ENCODE measurements around the gene CAP1. TPM values are rescaled to one million over a fixed set of nuclear protein-coding genes. Genes with fewer than 3 reads are reported as not detected.

The CAP1 gene
- polyA plus RNA-seq, 2 of the 4 experiments (the other 2 are of a cell fraction) = 267 to 274 TPM

DNA sequence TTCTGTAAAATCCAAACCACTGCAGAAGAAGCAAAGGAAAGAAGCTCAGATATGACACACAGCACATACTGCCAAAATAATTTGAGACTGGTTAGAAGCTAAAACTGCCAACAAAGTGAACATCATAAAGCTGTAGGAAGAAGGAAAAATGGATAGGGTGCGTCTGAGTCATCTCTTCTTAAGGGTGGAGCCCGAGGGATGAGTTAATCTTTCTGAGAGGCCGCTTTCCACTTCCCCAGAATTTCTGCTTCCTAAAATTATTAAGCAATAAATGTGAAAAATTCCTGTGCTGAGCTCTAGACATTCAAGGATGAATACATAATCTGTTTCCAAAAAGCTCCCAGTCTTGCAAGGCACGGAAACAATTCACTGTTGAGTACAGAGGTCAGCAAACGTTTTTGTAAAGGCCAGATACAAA lies 36.4 kb downstream of the CAP1 start:
- ChIA-PET CTCF (interaction anchor here (0.6 to 4.4 kb wide), 6 partner anchors 9 to 859 kb away, joined by 3 to 27 read pairs (median 6); no protein-coding TSS in a partner anchor), POLR2A (no interaction called here)
- TF ChIP-seq NPAS2 (CRISPR knock-in tag; IDR thresholded peaks at IDR 0.05; ENCODE audit: borderline replicate concordance) (no peak), TFCP2L1 (CRISPR knock-in tag; IDR thresholded peaks at IDR 0.05) (no peak), CBX2 (IDR thresholded peaks at IDR 0.05; ENCODE audit: borderline replicate concordance, low read depth) (no peak), JUN (IDR thresholded peaks at IDR 0.05) (no peak), CHD2 (IDR thresholded peaks at IDR 0.05; ENCODE audit: low read length, partially characterized antibody) (no peak), GATA3 (IDR thresholded peaks at IDR 0.05; ENCODE audit: borderline replicate concordance) (no peak)
- TF ChIP-seq, protein P1, sequence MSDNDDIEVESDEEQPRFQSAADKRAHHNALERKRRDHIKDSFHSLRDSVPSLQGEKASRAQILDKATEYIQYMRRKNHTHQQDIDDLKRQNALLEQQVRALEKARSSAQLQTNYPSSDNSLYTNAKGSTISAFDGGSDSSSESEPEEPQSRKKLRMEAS (IDR thresholded peaks at IDR 0.05) = no peak
- ATAC-seq (no peak; a peak in 1 of 6 replicates), DNase-seq (ENCODE audit: low read depth in 1 of 2, low spot score in 1 of 2) (no peak), FAIRE-seq (no peak)
- Histone ChIP-seq H3K4me1 (peaks cover 4% of the 10 kb centered on the region; the same call in 1 of the 3 replicates), H3K4me2 (no peak overlapping the region), H3K9me3 (no peaks in the 10 kb centered on the region), H3K4me3 (no peak overlapping the region), H3K27ac (no peak overlapping the region)
- 58% methylated on average over 5 of the region's 5 CpGs for WGBS (ENCODE audit: missing lambda C conversion rate)

DNA sequence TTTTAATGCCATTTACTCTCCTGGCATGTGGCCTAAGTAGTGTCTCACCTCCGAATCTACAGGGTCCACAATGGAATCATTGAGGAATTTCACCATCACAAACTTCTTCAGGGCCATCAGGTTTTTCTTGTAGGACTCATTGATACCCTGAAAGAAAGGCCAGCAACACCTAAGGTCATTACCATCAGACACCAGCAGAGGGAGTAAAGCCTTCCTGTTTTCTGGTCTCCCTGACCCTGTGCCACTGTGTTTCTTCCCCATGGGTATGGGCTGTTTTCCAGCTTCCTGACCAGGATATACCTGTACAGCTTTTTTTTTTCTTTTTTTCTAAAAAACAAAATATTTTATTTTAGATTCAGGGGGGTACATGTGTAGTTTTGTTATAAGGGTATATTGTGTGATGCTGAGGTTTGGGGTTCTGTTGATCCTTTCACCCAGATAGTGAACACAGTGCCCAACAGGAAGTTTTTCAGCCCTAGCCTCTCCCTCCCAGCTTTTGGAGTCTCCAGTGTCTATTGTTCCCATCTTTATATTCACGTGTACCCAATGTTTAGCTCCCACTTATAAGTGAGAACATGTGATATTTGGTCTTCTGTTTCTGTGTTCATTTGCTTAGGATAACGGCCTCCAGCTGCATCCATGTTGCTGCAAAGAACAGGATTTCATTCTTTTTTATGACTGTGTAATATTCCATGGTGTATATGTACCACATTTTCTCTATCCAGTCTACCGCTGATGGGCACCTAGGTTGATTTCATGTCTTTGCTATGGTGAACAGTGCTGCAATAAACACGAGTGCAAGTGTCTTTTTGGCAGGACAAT lies 38.2 kb downstream of the CAP1 start:
- DNase-seq (ENCODE audit: low read depth in 1 of 2, low spot score in 1 of 2) (peak; percentile 47 to 66), FAIRE-seq (no peak), ATAC-seq (peak; percentile 88 to 92)
- Histone ChIP-seq H3K4me2 (no peak overlapping the region), H3K9me3 (no peaks in the 10 kb centered on the region), H3K4me1 (peaks cover 4% of the 10 kb centered on the region; the same call in 1 of the 3 replicates), H3K27ac (no peak overlapping the region), H3K4me3 (no peak overlapping the region)
- CTCF ChIA-PET = interaction anchor here (0.5 to 4.4 kb wide), 14 partner anchors 9 to 333 kb away, joined by 3 to 27 read pairs (median 3); no protein-coding TSS in a partner anchor
- TF ChIP-seq, protein P2, sequence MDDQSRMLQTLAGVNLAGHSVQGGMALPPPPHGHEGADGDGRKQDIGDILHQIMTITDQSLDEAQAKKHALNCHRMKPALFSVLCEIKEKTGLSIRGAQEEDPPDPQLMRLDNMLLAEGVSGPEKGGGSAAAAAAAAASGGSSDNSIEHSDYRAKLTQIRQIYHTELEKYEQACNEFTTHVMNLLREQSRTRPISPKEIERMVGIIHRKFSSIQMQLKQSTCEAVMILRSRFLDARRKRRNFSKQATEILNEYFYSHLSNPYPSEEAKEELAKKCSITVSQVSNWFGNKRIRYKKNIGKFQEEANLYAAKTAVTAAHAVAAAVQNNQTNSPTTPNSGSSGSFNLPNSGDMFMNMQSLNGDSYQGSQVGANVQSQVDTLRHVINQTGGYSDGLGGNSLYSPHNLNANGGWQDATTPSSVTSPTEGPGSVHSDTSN (IDR thresholded peaks at IDR 0.05) = no peak
- TF ChIP-seq ZNF302 (CRISPR knock-in tag; IDR thresholded peaks at IDR 0.05) = no peak
- TF ChIP-seq, protein P3, sequence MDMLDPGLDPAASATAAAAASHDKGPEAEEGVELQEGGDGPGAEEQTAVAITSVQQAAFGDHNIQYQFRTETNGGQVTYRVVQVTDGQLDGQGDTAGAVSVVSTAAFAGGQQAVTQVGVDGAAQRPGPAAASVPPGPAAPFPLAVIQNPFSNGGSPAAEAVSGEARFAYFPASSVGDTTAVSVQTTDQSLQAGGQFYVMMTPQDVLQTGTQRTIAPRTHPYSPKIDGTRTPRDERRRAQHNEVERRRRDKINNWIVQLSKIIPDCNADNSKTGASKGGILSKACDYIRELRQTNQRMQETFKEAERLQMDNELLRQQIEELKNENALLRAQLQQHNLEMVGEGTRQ (IDR thresholded peaks at IDR 0.05) = no peak
- no peak for TF ChIP-seq ZFP36 (IDR thresholded peaks at IDR 0.05; ENCODE audit: borderline replicate concordance, partially characterized antibody)
- TF ChIP-seq, protein P4, sequence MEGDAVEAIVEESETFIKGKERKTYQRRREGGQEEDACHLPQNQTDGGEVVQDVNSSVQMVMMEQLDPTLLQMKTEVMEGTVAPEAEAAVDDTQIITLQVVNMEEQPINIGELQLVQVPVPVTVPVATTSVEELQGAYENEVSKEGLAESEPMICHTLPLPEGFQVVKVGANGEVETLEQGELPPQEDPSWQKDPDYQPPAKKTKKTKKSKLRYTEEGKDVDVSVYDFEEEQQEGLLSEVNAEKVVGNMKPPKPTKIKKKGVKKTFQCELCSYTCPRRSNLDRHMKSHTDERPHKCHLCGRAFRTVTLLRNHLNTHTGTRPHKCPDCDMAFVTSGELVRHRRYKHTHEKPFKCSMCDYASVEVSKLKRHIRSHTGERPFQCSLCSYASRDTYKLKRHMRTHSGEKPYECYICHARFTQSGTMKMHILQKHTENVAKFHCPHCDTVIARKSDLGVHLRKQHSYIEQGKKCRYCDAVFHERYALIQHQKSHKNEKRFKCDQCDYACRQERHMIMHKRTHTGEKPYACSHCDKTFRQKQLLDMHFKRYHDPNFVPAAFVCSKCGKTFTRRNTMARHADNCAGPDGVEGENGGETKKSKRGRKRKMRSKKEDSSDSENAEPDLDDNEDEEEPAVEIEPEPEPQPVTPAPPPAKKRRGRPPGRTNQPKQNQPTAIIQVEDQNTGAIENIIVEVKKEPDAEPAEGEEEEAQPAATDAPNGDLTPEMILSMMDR (IDR thresholded peaks at IDR 0.05) = peak; percentile 57
- TF ChIP-seq RCOR1 (IDR thresholded peaks at IDR 0.05; ENCODE audit: low read depth, low read length) = no peak
- TF ChIP-seq SMC3 (IDR thresholded peaks at IDR 0.05) = peak; percentile 43
- no peak for TF ChIP-seq HOXA7 (CRISPR knock-in tag; IDR thresholded peaks at IDR 0.05)
- TF ChIP-seq CBX2 (IDR thresholded peaks at IDR 0.05; ENCODE audit: borderline replicate concordance, low read depth) = no peak
- no peak for TF ChIP-seq RFX5 (IDR thresholded peaks at IDR 0.05)
- peak; percentile 33 to 50; a peak in 4 of 5 replicates for TF ChIP-seq RAD21 (conservative IDR thresholded peaks at IDR 0.05 in 1 of 2, IDR thresholded peaks at IDR 0.05 in 1 of 2)
- no peak for TF ChIP-seq KDM5A (IDR thresholded peaks at IDR 0.05)
- TF ChIP-seq TFCP2L1 (CRISPR knock-in tag; IDR thresholded peaks at IDR 0.05) = no peak
- TF ChIP-seq CHD2 (IDR thresholded peaks at IDR 0.05; ENCODE audit: low read length, partially characterized antibody) = no peak
- TF ChIP-seq, protein P5, sequence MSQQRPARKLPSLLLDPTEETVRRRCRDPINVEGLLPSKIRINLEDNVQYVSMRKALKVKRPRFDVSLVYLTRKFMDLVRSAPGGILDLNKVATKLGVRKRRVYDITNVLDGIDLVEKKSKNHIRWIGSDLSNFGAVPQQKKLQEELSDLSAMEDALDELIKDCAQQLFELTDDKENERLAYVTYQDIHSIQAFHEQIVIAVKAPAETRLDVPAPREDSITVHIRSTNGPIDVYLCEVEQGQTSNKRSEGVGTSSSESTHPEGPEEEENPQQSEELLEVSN (IDR thresholded peaks at IDR 0.05; ENCODE audit: borderline replicate concordance, low read depth) = no peak
- TF ChIP-seq HOXB13 (CRISPR knock-in tag; IDR thresholded peaks at IDR 0.05; ENCODE audit: low read depth) = no peak
- no peak for TF ChIP-seq FOSL2 (IDR thresholded peaks at IDR 0.05)
- no peak for TF ChIP-seq FOSL2 (CRISPR knock-in tag; IDR thresholded peaks at IDR 0.05)
- POLR2A ChIA-PET = no interaction called here
- 86% methylated on average over 5 of the region's 5 CpGs for WGBS (ENCODE audit: missing lambda C conversion rate)
